GM19240 (cell line): ENCODE data around the gene C20orf204.
A peak's percentile ranks its signal among the peaks of the same experiment; 100 is the strongest.
"Not testable (repeated sequence)": the region's sequence is repeated elsewhere in the genome, so short reads cannot be mapped to it uniquely, and the experiment has no call there.

Source experiments
- DNase-seq: peaks from one replicate; pipeline ENCODE4 v3.0.0; 2011; ENCODE audit warnings: low spot score; ENCODE audit not compliant: insufficient read length

C20orf204 gene

GRCh38 chr20:64082126-64082731 lies 46.2 kb downstream of the C20orf204 start:
- no peak for DNase-seq

DNA sequence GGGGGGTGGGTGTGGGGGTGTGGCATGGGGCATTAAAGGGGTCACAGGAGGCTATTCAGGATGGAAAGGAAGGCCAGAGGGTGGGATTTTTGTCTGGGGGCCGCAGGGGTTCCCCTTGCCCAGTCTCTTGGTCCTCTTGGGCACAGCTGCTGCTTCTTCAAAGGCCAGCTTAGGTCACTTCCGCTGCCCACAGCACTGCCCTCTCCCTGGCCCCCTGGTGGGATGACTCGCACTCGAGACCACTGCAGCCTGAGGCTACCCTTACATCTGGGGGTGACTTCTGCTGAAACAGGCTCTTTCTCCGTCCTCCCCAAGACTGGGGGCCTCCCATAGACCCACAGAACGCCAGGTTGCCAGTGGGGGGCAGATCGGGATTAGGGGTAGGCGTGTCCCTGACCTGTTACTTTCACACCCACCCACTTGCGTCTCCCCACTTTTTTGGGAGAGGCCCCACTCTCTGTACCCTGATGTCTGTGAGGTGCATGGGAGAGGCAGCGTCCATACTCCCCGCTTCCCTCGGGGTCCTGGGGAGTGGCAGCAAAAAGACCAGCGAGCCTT lies 46.9 kb downstream of the C20orf204 start:
- no peak for DNase-seq

- peak; percentile 53 for DNase-seq
Observed at GRCh38 chr20:64083378-64083803, 47.4 kb downstream of the C20orf204 start.

DNA sequence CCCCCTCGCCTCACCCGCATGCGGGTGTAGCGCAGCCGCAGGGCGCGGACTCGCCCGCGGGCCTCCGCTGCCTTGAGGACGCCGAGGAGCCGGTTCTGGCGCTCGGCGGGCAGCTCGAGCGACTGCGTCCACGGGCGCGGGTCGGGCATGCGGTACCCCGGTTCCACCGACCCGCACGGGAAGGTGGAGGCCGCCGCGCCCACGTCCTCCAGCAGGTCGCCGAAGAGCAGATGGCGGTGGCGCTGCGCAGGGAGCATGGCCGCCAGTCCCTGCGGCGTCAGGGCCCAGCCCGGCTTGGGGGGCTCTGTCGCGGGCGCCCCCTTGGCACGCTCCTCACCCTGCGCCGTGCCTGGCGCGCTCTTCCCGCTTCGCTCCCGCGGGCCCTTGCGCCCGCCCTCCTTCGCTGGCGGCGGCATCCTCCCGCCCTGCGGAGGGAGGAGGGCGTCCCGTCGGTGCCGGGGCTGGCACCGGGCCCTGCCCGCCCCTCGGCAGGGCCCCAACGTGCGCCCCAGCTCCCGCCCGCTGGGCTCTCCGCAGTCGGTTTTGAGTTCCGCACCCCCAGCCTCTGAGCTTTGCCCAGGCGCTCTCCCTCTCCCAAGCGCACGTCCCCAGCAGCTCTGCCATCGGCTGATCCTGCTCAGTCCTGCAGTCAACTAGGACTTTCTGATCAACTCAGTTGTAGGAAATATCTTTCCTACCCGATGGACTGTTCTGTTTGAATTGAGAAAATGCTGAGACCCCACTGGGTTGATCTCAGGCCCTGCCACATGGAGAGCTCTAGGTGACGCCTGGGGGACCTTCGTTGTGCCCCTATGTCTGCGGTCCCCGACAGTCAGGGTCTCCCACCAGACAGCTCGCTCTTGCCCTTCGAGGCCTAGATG lies 48.1 kb downstream of the C20orf204 start, which contains the start of gene LKAAEAR1:
LKAAEAR1 (minus strand) TSS at position 595 of the 881 bp plus-strand sequence; CDS start at position 416, 179 bp downstream.
- no peak for DNase-seq

GRCh38 chr20:64084685-64085152 lies 48.7 kb downstream of the C20orf204 start:
- no peak for DNase-seq

DNA sequence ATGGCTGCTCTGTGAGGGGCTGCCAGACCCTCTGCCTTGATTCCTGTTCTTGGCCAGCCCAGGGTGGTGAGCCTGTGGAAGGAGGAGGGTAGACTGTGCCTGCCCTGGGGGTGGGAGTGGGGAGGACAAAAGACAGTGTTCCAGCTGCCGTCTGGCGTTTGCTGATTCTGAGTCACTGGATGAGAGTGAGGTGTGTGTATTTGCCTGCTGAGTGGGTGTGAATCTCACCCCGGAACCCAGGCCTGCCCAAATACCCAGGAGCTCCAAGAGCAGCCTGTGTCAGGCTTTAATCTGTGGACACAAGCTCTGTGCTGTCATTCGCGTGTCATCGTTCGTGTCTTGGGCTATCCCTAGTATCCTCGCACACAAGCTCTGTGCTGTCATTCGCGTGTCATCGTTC lies 50.8 kb downstream of the C20orf204 start:
- no peak for DNase-seq

- DNase-seq, result not testable (repeated sequence)
Observed at GRCh38 chr20:64087226-64087825, 51.3 kb downstream of the C20orf204 start.

- DNase-seq, result not testable (repeated sequence)
Observed at GRCh38 chr20:64088586-64088985, 52.6 kb downstream of the C20orf204 start.
